Panc1 (cell line): Measurements from ENCODE around the gene CCS. TPM values are rescaled to one million over a fixed set of nuclear protein-coding genes. Genes with fewer than 3 reads are reported as not detected.
"Not testable (repeated sequence)": the region's sequence is repeated elsewhere in the genome, so short reads cannot be mapped to it uniquely, and the experiment has no call there.

Experiments
- ATAC-seq: fragments of 200-7000 bp; cut with Tn5 transposase; 2 replicates; pipeline ENCODE4 v1.9.1; 2020; ENCODE audit warnings: mild to moderate bottlenecking, moderate library complexity
- BruUV-seq: library from RNA; stranded (reverse); fragments of 400-500 nt; replicated peaks from 2 replicates; lab custom pipeline; 2021; lab: Mats Ljungman, UMichigan
- CTCF ChIA-PET: fragments of 300-600 bp; sonication (Branson Sonifier 250); formaldehyde crosslinking; loops from one replicate; lab custom pipeline; 2022; ENCODE audit warnings: antibody characterized with exemption; lab: Charles Lee
- POLR2A ChIA-PET: fragments of 300-600 bp; sonication (Branson Sonifier 250); formaldehyde crosslinking; loops from one replicate; lab custom pipeline; 2022; ENCODE audit warnings: antibody characterized with exemption; lab: Charles Lee
- DNase-seq: peaks from one replicate; pipeline ENCODE4 v3.0.0-alpha.2; 2010; ENCODE audit warnings: low read depth, low spot score
- H3K27ac ChIP-seq: 2 replicates; pipeline ENCODE4 v1.5.1; 2011; ENCODE audit warnings: mild to moderate bottlenecking, low read length, inconsistent platforms
- H3K27me3 ChIP-seq: fragments of 200-500 bp; sonication (Bioruptor generic); 2 replicates; pipeline ENCODE4 v1.6.0; 2014; ENCODE audit warnings: low read length, inconsistent platforms; ENCODE audit not compliant: control insufficient read depth, insufficient read depth
- H3K36me3 ChIP-seq: fragments of 200-500 bp; sonication (Bioruptor generic); 2 replicates; pipeline ENCODE4 v1.5.1; 2014; ENCODE audit warnings: inconsistent platforms, mild to moderate bottlenecking, low read length, moderate library complexity; ENCODE audit not compliant: control insufficient read depth, insufficient read depth
- H3K4me1 ChIP-seq: 2 replicates; pipeline ENCODE4 v1.5.1; 2011; ENCODE audit warnings: inconsistent platforms, mild to moderate bottlenecking, low read length, moderate library complexity; ENCODE audit not compliant: control insufficient read depth, insufficient read depth
- H3K4me3 ChIP-seq, 2 experiments: 2 replicates each; pipeline ENCODE4 v1.5.1; 2011 to 2012; ENCODE audit warnings: low read depth in 2 of 2, low read length in 2 of 2, mild to moderate bottlenecking in 2 of 2, inconsistent platforms in 1 of 2, moderate library complexity in 1 of 2
- H3K9me3 ChIP-seq: fragments of 200-500 bp; sonication (Bioruptor generic); 2 replicates; pipeline ENCODE4 v1.5.1; 2014; ENCODE audit warnings: low read depth, mild to moderate bottlenecking, inconsistent platforms, low read length, moderate library complexity; ENCODE audit not compliant: control insufficient read depth, insufficient read depth
- CTCF ChIP-seq: fragments of 450-650 bp; IDR thresholded peaks from 2 replicates; pipeline ENCODE4 v1.5.1; 2017; ENCODE audit warnings: mild to moderate bottlenecking
- POLR2AphosphoS5 ChIP-seq: IDR thresholded peaks from 2 replicates; pipeline ENCODE4 v1.6.1; 2012; ENCODE audit warnings: mild to moderate bottlenecking, low read depth, low read length, moderate library complexity
- REST ChIP-seq, 2 experiments: IDR thresholded peaks; 2 replicates each; pipeline ENCODE4 v1.6.1; 2011 to 2012; ENCODE audit warnings: low read depth in 2 of 2, control low read depth in 1 of 2, low read length in 1 of 2, mild to moderate bottlenecking in 1 of 2, moderate library complexity in 1 of 2; ENCODE audit not compliant: insufficient read depth in 1 of 2
- SIN3A ChIP-seq: IDR thresholded peaks from 2 replicates; pipeline ENCODE4 v1.6.1; 2012; ENCODE audit warnings: low read depth, mild to moderate bottlenecking, low read length, moderate library complexity, borderline replicate concordance; ENCODE audit not compliant: insufficient read depth
- TCF7L2 ChIP-seq: IDR thresholded peaks from 2 replicates; pipeline ENCODE4 v1.6.1; 2011; ENCODE audit warnings: mild to moderate bottlenecking, low read depth, low read length, inconsistent platforms
- in situ Hi-C: cut with HindIII; loops from 2 replicates; pipeline ENCODE4 v1.10.0; 2016; ENCODE audit warnings: low sequenced_read_pairs, low pct_unique_long_range_greater_than_20kb
- intact Hi-C: fragments of 100-400 bp; cut with micrococcal nuclease; formaldehyde crosslinking; loops from one replicate; pipeline ENCODE4 v1.10.0; 2022; ENCODE audit not compliant: unreplicated experiment
- total RNA-seq: library from RNA; stranded (reverse); gene quantifications from one replicate; pipeline ENCODE4 v1.2.1, GENCODE V29; 2021; ENCODE audit not compliant: unreplicated experiment

CCS gene
- total RNA-seq, 1 experiment from 2014 or later, result 55.3 TPM

GRCh38 chr11:66580803-66581202 is 12.2 kb upstream of the CCS start:
- Histone ChIP-seq H3K4me1 (no peaks in the 10 kb centered on the region), H3K27ac (no peak overlapping the region), H3K36me3 (no peaks in the 10 kb centered on the region), H3K27me3 (no peaks in the 10 kb centered on the region), H3K4me3 (no peak overlapping the region), H3K9me3 (peaks cover 3% of the 10 kb centered on the region; the same call in 1 of the 2 replicates)
- ChIA-PET POLR2A (interaction anchor here (0.6 kb wide), 1 partner anchor 69 kb away, joined by 6 read pairs; no protein-coding TSS in a partner anchor), CTCF (interaction anchor here (0.6 kb wide), 1 partner anchor 28 kb away, joined by 3 read pairs; no protein-coding TSS in a partner anchor)
- in situ Hi-C loops, result no loop called here
- intact Hi-C loops, result no loop called here
- DNase-seq, result no peak
- no TSS peak for BruUV-seq
- no peak for ATAC-seq
- TF ChIP-seq CTCF (no peak), REST (IDR thresholded peaks at IDR 0.05; ENCODE audit: insufficient read depth in 1 of 2, low read depth in 2 of 2, low read length in 1 of 2) (no peak), TCF7L2 (no peak), SIN3A (no peak), POLR2AphosphoS5 (no peak)

- in situ Hi-C loops, result no loop called here
Observed at GRCh38 chr11:66581261-66581660, 11.7 kb upstream of the CCS start.

GRCh38 chr11:66582565-66583147 is 10.3 kb upstream of the CCS start:
- CTCF ChIA-PET, in situ Hi-C loops, DNase-seq: not testable (repeated sequence)

More at GRCh38 chr11:66581261-66581660, 11.7 kb upstream of the CCS start:
- BruUV-seq, result no TSS peak
- Histone ChIP-seq H3K4me1 (no peaks in the 10 kb centered on the region), H3K27me3 (no peaks in the 10 kb centered on the region), H3K4me3 (no peak overlapping the region), H3K9me3 (peaks cover 3% of the 10 kb centered on the region; the same call in 1 of the 2 replicates), H3K36me3 (no peaks in the 10 kb centered on the region), H3K27ac (no peak overlapping the region)
- intact Hi-C loops, result no loop called here
- no peak for ATAC-seq
- ChIA-PET POLR2A (no interaction called here), CTCF (interaction anchor here (0.6 kb wide), 1 partner anchor 28 kb away, joined by 3 read pairs; no protein-coding TSS in a partner anchor)
- DNase-seq, result no peak
- TF ChIP-seq REST (IDR thresholded peaks at IDR 0.05; ENCODE audit: insufficient read depth in 1 of 2, low read depth in 2 of 2, low read length in 1 of 2) (no peak), POLR2AphosphoS5 (no peak), SIN3A (no peak), TCF7L2 (no peak)

GRCh38 chr11:66585447-66585846 is 7.5 kb upstream of the CCS start:
- DNase-seq, ATAC-seq, H3K27me3 ChIP-seq, BruUV-seq, intact Hi-C loops, H3K27ac ChIP-seq, POLR2A ChIA-PET, H3K36me3 ChIP-seq, H3K4me3 ChIP-seq, H3K9me3 ChIP-seq, in situ Hi-C loops, CTCF ChIA-PET, H3K4me1 ChIP-seq: not testable (repeated sequence)

More at GRCh38 chr11:66582565-66583147, 10.3 kb upstream of the CCS start:
- H3K36me3 ChIP-seq, ATAC-seq, H3K9me3 ChIP-seq, intact Hi-C loops, H3K4me1 ChIP-seq, POLR2A ChIA-PET, H3K27me3 ChIP-seq, H3K27ac ChIP-seq, H3K4me3 ChIP-seq, BruUV-seq: not testable (repeated sequence)
